Liver (tissue), 3 donors: ENCODE results near the gene CD27.

Source experiments
- CTCF ChIP-seq: fragments of 150-350 bp; IDR thresholded peaks from 2 replicates; pipeline ENCODE4 v1.5.1; 2017; ENCODE audit warnings: improper control_type of control experiment, low read depth, low read length; ENCODE audit not compliant: missing input control
- GABPA ChIP-seq, 2 donors: IDR thresholded peaks in 1 of 2; conservative IDR thresholded peaks in 1 of 2; 2 replicates each; pipeline ENCODE4 v1.6.1; 2016; ENCODE audit warnings: antibody characterized with exemption in 2 of 2, mild to moderate bottlenecking in 1 of 2, moderate library complexity in 1 of 2
- HNF4G ChIP-seq: IDR thresholded peaks from 2 replicates; pipeline ENCODE4 v1.6.1; 2016; ENCODE audit warnings: antibody characterized with exemption
- JUND ChIP-seq, 2 donors: IDR thresholded peaks; 2 replicates each; pipeline ENCODE4 v1.6.1; 2016; ENCODE audit warnings: antibody characterized with exemption in 2 of 2
- NR2F2 ChIP-seq: IDR thresholded peaks from 2 replicates; pipeline ENCODE4 v1.6.1; 2016; ENCODE audit warnings: antibody characterized with exemption
- RAD21 ChIP-seq, 2 donors: IDR thresholded peaks; 2 replicates each; pipeline ENCODE4 v1.6.1; 2016; ENCODE audit warnings: antibody characterized with exemption in 2 of 2, mild to moderate bottlenecking in 2 of 2
- REST ChIP-seq: IDR thresholded peaks from 2 replicates; pipeline ENCODE4 v1.6.1; 2016; ENCODE audit warnings: antibody characterized with exemption, mild to moderate bottlenecking
- RXRA ChIP-seq, 2 donors: IDR thresholded peaks; 2 replicates each; pipeline ENCODE4 v1.6.1; 2017 to 2018; ENCODE audit warnings: antibody characterized with exemption in 2 of 2, mild to moderate bottlenecking in 1 of 2
- SP1 ChIP-seq: IDR thresholded peaks from 2 replicates; pipeline ENCODE4 v1.6.1; 2018; ENCODE audit warnings: antibody characterized with exemption, mild to moderate bottlenecking
- TAF1 ChIP-seq: conservative IDR thresholded peaks from 2 replicates; pipeline ENCODE4 v1.6.1; 2016; ENCODE audit warnings: antibody characterized with exemption, mild to moderate bottlenecking
- YY1 ChIP-seq: IDR thresholded peaks from 2 replicates; pipeline ENCODE4 v1.6.1; 2016; ENCODE audit warnings: antibody characterized with exemption, mild to moderate bottlenecking
- TF ChIP-seq, protein P1 (sequence below): IDR thresholded peaks from 2 replicates; pipeline ENCODE4 v1.6.1; 2016; ENCODE audit warnings: antibody characterized with exemption
- TF ChIP-seq, protein P2 (sequence below): IDR thresholded peaks from 2 replicates; pipeline ENCODE4 v1.6.1; 2016; ENCODE audit warnings: antibody characterized with exemption
- donor health status: healthy.
- donor health status: healthy.

GRCh38 chr12:6405963-6406362, 38.8 kb upstream of the CD27 start:
- TF ChIP-seq RXRA (IDR thresholded peaks at IDR 0.05) (no peak), CTCF (no peak), SP1 (no peak), HNF4G (no peak), RAD21 (IDR thresholded peaks at IDR 0.05) (no peak), JUND (IDR thresholded peaks at IDR 0.05) (no peak), TAF1 (no peak), GABPA (IDR thresholded peaks at IDR 0.05 in 1 of 2, conservative IDR thresholded peaks at IDR 0.05 in 1 of 2) (no peak), NR2F2 (no peak), REST (no peak), YY1 (no peak)
- TF ChIP-seq, protein P1, sequence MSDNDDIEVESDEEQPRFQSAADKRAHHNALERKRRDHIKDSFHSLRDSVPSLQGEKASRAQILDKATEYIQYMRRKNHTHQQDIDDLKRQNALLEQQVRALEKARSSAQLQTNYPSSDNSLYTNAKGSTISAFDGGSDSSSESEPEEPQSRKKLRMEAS = no peak
- TF ChIP-seq, protein P2, sequence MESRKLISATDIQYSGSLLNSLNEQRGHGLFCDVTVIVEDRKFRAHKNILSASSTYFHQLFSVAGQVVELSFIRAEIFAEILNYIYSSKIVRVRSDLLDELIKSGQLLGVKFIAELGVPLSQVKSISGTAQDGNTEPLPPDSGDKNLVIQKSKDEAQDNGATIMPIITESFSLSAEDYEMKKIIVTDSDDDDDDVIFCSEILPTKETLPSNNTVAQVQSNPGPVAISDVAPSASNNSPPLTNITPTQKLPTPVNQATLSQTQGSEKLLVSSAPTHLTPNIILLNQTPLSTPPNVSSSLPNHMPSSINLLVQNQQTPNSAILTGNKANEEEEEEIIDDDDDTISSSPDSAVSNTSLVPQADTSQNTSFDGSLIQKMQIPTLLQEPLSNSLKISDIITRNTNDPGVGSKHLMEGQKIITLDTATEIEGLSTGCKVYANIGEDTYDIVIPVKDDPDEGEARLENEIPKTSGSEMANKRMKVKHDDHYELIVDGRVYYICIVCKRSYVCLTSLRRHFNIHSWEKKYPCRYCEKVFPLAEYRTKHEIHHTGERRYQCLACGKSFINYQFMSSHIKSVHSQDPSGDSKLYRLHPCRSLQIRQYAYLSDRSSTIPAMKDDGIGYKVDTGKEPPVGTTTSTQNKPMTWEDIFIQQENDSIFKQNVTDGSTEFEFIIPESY = no peak
